Measurements from ENCODE around the gene SEH1L. TPM values are rescaled to one million over a fixed set of nuclear protein-coding genes. Genes with fewer than 3 reads are reported as not detected.

The SEH1L gene
- total and polyA plus RNA-seq, 2 donors (not counting 1 experiment from before 2014, with no cell fraction given), result 40.6 to 56.0 TPM

- Histone ChIP-seq H3K27me3 (ENCODE audit: control insufficient read depth, insufficient read depth, low read length) (no peaks in the 10 kb centered on the region), H3K36me3 (ENCODE audit: control insufficient read depth, insufficient read depth, low read length) (peaks cover 3% of the 10 kb centered on the region), H3K79me2 (ENCODE audit: control insufficient read depth, insufficient read depth, low read length) (no peaks in the 10 kb centered on the region), H3K4me2 (ENCODE audit: extremely low read depth, insufficient read depth, low read length) (no peak overlapping the region), H3K4me1 (ENCODE audit: control insufficient read depth, extremely low read depth, insufficient read depth, low read length) (no peaks in the 10 kb centered on the region), H3K9me3 (ENCODE audit: control insufficient read depth, insufficient read depth, low read depth, low read length) (no peaks in the 10 kb centered on the region), H4K20me1 (ENCODE audit: control insufficient read depth, extremely low read depth, insufficient read depth, low read length) (no peaks in the 10 kb centered on the region), H2AFZ (ENCODE audit: low read length) (no peak overlapping the region), H3K9ac (ENCODE audit: insufficient read depth, low read length) (no peak overlapping the region), H3K27ac (ENCODE audit: insufficient read depth, low read length) (no peak overlapping the region), H3K4me3 (replicated peaks in 1 of 4; ENCODE audit: control extremely low read depth in 1 of 4, insufficient read depth in 1 of 4, low read depth in 3 of 4, low read length in 4 of 4) (no peak overlapping the region)
- DNase-seq (ENCODE audit: low read depth in 2 of 2), result no peak
- TF ChIP-seq EZH2 (IDR thresholded peaks at IDR 0.05; ENCODE audit: low read length, missing control alignments) (no peak), CTCF (conservative IDR thresholded peaks at IDR 0.05 in 1 of 2, IDR thresholded peaks at IDR 0.05 in 1 of 2; ENCODE audit: low read depth in 1 of 2, low read length in 2 of 2) (no peak)
Measured at GRCh38 chr18:13017247-13017875, 69.5 kb downstream of the SEH1L start.

GRCh38 chr18:13018374-13018773 is 70.6 kb downstream of the SEH1L start:
- Histone ChIP-seq H3K4me3 (replicated peaks in 1 of 4; ENCODE audit: control extremely low read depth in 1 of 4, insufficient read depth in 1 of 4, low read depth in 3 of 4, low read length in 4 of 4) (no peak overlapping the region), H3K4me2 (ENCODE audit: extremely low read depth, insufficient read depth, low read length) (no peak overlapping the region), H3K27me3 (ENCODE audit: control insufficient read depth, insufficient read depth, low read length) (no peaks in the 10 kb centered on the region), H2AFZ (ENCODE audit: low read length) (no peak overlapping the region), H3K4me1 (ENCODE audit: control insufficient read depth, extremely low read depth, insufficient read depth, low read length) (no peaks in the 10 kb centered on the region), H3K9me3 (ENCODE audit: control insufficient read depth, insufficient read depth, low read depth, low read length) (no peaks in the 10 kb centered on the region), H3K79me2 (ENCODE audit: control insufficient read depth, insufficient read depth, low read length) (no peaks in the 10 kb centered on the region), H3K27ac (ENCODE audit: insufficient read depth, low read length) (no peak overlapping the region), H4K20me1 (ENCODE audit: control insufficient read depth, extremely low read depth, insufficient read depth, low read length) (no peaks in the 10 kb centered on the region), H3K36me3 (ENCODE audit: control insufficient read depth, insufficient read depth, low read length) (peaks cover 3% of the 10 kb centered on the region), H3K9ac (ENCODE audit: insufficient read depth, low read length) (no peak overlapping the region)
- DNase-seq (ENCODE audit: low read depth in 2 of 2), result no peak
- TF ChIP-seq EZH2 (IDR thresholded peaks at IDR 0.05; ENCODE audit: low read length, missing control alignments), result no peak
- TF ChIP-seq CTCF (conservative IDR thresholded peaks at IDR 0.05 in 1 of 2, IDR thresholded peaks at IDR 0.05 in 1 of 2; ENCODE audit: low read depth in 1 of 2, low read length in 2 of 2), result no peak

GRCh38 chr18:13019301-13019700 is 71.5 kb downstream of the SEH1L start:
- Histone ChIP-seq H3K4me1 (ENCODE audit: control insufficient read depth, extremely low read depth, insufficient read depth, low read length) (no peaks in the 10 kb centered on the region), H3K27ac (ENCODE audit: insufficient read depth, low read length) (no peak overlapping the region), H3K4me3 (replicated peaks in 1 of 4; ENCODE audit: control extremely low read depth in 1 of 4, insufficient read depth in 1 of 4, low read depth in 3 of 4, low read length in 4 of 4) (no peak overlapping the region), H3K9ac (ENCODE audit: insufficient read depth, low read length) (no peak overlapping the region), H3K4me2 (ENCODE audit: extremely low read depth, insufficient read depth, low read length) (no peak overlapping the region), H3K79me2 (ENCODE audit: control insufficient read depth, insufficient read depth, low read length) (no peaks in the 10 kb centered on the region), H2AFZ (ENCODE audit: low read length) (no peak overlapping the region), H3K27me3 (ENCODE audit: control insufficient read depth, insufficient read depth, low read length) (no peaks in the 10 kb centered on the region), H3K36me3 (ENCODE audit: control insufficient read depth, insufficient read depth, low read length) (peaks cover 1% of the 10 kb centered on the region), H4K20me1 (ENCODE audit: control insufficient read depth, extremely low read depth, insufficient read depth, low read length) (no peaks in the 10 kb centered on the region), H3K9me3 (ENCODE audit: control insufficient read depth, insufficient read depth, low read depth, low read length) (no peaks in the 10 kb centered on the region)
- DNase-seq (ENCODE audit: low read depth in 2 of 2), result no peak
- no peak for TF ChIP-seq CTCF (conservative IDR thresholded peaks at IDR 0.05 in 1 of 2, IDR thresholded peaks at IDR 0.05 in 1 of 2; ENCODE audit: low read depth in 1 of 2, low read length in 2 of 2)

Measured in fibroblast of lung (primary cell).